Stimulated activated CD4-positive, alpha-beta T cell treated with anti-CD3 and anti-CD28 coated beads, Interleukin-15, amount 100 ng/mL, for 48 hours (primary cell): ENCODE data around the gene CAMKK2.
A peak's percentile ranks its signal among the peaks of the same experiment; 100 is the strongest.
"Not testable (repeated sequence)": the region's sequence is repeated elsewhere in the genome, so short reads cannot be mapped to it uniquely, and the experiment has no call there.

Source experiments
- DNase-seq, 2 donors: peaks; one replicate each; pipeline ENCODE4 v3.0.0-alpha.2; 2020; ENCODE audit warnings: low read depth in 2 of 2

CAMKK2 gene

DNA sequence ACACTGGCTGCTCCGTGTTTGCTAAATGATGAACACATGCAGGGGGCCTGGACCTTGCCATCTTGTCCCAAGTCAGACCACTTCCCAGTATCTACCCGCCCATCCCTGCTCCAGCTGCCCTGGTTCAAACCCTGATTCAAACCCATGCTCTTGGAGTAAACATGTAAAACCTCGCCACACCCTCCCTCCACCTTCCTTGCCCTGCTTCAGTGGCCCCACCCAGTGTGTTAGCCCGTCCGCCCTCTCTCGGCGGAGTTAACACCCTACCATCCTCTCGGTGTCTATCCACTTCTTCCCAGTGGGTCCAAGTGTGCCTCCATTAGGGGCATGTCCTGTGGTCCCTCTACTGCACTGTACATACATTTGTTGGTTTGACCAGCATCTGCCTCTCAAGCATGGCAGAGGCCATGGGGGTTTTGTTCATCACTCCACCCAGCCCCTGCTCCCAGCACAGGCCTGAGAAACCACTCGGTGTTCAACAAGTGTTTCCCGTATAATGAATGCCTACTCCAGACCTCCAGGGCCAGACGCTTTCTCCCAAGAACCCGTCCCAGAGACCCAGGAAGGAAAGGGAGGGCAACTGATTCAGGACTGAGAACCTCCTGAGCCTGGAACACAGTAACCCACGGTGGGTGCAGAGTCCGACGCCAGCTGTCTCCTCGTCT lies 49.5 kb downstream of the CAMKK2 start:
- no peak for DNase-seq

GRCh38 chr12:121245951-121246350 lies 50.6 kb downstream of the CAMKK2 start:
- DNase-seq: no peak

DNA sequence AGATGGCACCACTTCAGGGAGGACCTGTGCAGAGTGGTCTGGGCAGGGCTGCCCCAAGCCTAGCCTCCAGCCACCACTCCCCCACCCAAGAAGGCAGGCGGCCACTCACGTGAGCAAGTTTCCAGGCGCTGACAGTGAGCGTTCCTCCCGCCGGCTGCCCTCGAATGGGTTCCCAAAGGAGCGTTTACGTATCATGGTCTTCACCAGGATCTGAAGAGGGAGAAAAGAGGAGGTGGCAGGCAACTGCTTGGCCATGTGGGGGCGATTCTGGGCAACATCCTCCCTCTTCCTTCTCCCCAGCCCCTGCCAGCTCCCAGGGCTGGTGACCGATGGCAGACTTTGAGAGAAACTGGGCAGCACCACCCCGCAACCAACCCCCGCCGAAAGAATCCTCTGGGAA lies 51.5 kb downstream of the CAMKK2 start:
- DNase-seq: no peak

DNA sequence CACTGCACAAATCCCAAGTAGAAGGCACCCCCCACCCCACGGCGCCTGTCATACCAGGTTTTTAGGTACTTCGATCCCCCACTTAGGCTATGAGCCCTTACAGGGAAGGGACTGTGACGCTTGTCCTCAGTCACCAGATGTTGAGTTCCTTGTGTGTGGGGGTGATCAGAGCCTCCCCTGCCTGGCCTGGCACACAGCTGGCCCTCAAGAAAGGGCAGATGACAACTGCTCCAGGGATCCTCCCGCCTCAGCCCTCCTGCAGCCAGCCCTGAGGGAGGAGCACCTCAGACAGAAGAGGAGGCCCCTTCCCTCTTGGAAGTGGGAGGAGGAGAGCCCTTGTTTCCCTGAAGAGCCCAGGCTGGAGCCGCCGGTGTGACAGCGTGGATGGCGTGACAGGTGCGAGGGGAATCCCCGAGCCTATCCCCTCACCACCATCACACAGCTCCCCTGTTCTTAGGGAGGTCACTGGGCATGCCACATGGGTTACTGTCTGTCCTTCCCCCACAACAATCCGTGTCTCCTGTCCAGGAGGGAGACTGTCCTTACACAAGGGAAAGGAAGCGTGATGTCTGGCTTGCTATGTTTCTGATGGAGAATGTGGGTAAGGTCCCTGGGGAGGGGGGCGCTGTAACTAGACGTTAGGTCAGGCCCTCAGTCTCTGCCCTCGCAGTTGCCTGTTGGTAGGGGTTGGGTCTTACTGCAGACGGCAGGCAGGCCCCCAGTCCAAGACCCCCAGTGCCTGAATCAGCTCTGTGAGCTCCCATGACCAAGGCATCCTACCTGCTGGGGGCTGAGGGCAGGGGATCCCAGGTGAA lies 55.1 kb downstream of the CAMKK2 start:
- DNase-seq: no peak

DNA sequence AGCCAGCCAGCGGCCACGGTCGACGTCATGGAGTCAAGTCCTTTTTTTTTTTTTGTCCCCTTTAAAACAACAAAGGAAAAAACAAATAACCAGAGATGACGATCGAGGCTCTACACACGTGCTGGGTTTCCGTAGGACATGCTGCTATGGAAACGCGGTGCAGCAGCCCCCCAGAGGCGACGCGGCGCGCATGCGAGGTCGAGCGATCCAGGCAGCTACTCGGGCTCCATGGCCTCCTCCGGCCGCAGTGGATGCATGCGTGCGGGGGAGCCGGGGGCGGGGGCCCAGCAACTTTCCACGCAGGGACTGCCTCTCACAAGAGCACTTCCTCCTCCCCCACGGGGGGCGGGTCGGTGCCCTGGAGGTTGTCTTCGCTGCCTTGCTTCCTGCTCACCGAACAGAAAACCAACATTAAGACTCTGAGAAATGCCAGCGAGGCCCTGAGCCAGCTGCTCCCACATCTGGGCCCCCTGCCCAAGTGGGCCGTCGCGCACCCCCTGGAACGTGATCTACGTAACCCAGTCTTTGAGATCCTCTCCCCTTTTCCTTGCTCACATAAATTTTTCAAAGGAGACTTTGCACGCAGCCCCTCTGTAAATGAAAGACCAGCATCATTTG lies 55.9 kb downstream of the CAMKK2 start:
- DNase-seq: peak; percentile 60 to 66

DNA sequence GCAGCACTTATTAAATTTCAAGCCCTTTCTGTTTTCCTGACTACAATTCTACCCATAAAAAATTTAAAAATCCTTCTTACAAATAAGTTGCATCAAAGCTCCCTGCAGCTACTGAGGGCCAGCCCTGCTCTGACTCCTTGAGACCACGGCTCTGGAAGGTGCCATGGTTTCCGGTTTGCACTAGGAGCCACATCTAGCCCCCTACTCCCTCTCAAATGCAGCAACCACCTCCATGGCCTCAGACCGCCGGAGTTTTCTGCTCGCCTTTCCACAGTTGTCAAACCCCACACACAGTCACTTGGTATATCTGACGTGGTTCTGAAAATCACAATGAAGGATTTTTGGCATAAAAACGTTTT lies 56.5 kb downstream of the CAMKK2 start:
- no peak for DNase-seq

DNA sequence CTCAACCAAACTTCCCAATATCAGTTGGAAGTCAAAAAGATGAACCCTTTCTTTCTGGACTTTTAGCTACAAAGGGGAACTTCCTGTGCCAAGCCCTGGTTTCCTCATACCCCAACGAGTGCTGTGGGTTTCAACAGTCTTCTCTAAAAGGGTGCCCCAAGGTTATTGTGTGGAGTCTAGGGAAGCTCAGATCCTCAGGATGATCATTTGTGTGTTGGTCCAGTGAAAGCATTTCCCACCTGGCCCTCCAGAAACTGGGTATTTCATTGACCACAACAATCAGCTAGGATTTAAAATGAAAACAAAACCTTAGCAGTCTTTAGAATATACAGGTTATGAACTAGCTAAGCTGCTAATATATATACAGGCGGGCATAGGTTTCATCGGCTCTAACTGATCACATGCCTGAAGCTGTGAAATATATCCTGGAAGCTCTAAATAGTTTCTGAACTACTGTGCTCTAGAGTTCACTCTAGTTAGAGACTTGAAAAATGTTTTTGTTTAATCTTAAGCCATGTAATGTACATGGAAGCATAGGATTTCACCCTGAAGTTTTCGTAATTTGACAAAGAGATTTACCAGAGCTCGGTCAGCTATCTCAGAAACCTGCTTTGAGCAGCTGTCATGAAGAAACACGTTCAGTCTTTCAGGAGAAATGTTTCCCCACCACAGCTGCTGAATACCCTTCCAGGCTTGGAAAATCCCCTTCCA lies 57.0 kb downstream of the CAMKK2 start:
- no peak for DNase-seq

DNA sequence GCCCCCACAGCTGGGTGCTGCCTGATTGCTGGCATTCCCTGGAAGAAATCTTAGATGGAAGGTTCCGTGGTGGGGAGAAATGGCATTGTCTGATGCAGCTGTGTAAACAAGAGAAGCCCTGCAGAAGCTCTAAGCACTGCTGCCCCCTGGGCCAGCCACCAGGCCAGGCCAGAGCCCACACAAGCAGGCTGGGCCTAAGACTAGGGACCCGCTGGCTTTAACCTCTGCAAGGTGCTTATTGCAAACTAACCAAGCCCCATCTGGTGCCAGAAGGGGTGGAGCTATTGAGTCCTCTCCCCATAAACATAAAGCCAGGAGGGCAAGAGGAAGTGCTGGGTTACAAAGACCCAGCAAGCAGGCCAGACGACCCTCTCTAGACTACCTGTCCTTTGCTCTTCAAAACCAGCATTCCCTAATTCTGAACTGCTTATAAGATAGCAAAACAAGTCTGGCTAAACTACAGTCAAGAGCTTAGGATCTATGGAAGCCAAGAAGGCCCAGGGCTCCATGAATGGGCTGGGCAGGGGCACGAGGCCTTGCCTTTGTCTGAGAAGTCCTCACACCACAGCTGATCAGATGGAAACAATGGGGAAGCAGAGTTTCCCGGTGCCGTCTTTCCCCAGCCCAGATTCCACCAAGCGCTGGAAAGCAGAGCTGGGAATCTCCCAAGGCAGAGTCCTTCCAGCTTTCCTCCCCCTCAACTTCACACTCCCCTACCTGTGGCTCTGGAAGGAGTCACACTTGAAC lies 57.7 kb downstream of the CAMKK2 start:
- no peak for DNase-seq

- DNase-seq: no peak
Observed at GRCh38 chr12:121238086-121238485, 58.4 kb downstream of the CAMKK2 start.

- DNase-seq: no peak
Observed at GRCh38 chr12:121237415-121237814, 59.1 kb downstream of the CAMKK2 start.

DNA sequence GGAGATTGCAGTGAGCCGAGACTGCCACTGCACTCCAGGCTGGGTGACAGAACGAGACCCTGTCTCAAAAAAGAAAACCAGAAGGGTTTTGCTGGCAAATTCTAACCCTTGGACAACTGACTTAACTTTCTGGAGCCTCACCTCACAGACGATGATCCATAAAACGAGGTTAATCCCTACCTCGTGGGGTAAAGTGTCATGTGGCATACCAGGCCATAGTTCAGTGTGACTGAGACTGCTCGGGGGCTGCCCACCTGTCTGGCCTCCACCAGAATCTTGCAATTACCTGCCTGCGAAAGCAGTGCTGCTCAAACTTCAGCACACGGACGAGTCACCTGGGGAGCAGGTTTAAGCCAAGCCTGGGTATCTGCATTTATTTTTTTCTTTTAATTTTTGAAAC lies 59.7 kb downstream of the CAMKK2 start:
- no peak for DNase-seq

DNA sequence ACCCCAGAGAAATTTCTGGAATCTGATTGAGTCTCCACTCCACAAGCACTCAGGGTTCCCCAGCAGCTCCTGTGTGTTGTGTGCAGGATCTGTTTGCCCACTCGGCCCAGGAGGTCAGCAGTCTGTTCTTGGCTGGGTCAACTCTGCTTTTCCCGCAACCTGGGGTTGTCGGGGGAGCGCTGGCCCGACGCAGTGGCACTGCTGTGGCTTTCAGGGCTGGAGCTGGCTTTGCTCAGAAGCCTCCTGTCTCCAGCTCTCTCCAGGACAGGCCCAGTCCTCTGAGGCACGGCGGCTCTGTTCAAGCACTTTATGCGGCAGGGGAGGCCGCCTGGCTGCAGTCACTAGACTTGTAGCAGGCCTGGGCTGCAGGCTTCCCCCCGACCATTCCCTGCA lies 62.9 kb downstream of the CAMKK2 start:
- no peak for DNase-seq

- no peak for DNase-seq
Observed at GRCh38 chr12:121232977-121233627, 63.4 kb downstream of the CAMKK2 start.

DNA sequence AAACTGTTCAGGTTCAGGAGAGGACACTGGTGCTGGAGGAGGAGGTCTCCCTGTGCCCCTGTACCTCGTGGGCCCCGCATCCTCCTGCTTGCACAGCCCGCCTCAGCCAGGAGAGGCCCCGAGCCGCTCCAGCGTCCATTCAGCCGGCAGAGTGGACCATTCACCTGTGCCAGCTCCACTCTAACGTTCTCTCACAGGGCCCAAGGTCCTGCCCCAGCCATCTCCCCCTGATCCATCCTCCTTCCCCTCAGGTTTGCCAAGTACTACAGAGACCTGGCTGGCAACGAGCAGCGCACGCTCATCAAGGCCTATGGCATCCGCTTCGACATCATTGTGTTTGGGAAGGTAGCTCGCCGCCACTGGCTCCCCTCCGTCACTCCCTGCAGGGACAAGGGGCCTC lies 64.3 kb downstream of the CAMKK2 start:
- DNase-seq: no peak

- no peak for DNase-seq
Observed at GRCh38 chr12:121230538-121230907, 66.0 kb downstream of the CAMKK2 start.

GRCh38 chr12:121229826-121230537 lies 66.5 kb downstream of the CAMKK2 start:
- DNase-seq: peak in 1 of 2 donors; percentile 53

DNA sequence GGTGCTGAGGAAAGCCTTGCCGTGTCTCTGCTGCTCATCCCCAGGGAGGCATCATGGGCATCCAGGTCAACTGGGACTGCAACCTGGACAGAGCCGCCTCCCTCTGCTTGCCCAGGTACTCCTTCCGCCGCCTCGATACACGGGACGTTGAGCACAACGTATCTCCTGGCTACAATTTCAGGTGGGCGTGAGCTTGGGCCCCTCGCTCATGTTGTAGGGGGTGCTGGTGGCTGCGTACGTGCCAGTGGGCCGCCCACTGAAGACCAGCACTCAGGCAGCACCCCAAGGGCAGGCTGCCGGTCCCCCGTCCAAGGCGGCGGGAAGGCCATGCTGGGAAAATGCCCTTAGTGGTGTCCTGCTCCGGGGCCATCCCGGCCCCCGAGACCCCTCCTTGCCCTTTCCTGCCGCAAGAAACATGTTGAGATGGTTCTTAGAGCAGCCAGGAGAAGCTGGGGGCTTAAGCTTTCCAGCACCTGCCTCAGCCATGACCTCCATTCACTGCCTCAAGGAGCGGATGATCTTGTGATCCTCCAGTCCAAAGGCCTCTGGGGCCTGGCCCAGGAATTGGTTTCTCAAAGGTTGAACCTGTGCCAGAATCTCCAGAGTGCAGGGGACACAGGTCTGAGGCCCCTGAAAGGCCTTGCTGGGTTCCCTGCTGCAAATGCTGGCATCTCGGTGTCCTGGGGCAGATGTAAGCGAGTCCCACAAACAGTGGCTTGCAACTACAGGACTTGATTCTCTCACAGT lies 67.4 kb downstream of the CAMKK2 start:
- DNase-seq: no peak

DNA sequence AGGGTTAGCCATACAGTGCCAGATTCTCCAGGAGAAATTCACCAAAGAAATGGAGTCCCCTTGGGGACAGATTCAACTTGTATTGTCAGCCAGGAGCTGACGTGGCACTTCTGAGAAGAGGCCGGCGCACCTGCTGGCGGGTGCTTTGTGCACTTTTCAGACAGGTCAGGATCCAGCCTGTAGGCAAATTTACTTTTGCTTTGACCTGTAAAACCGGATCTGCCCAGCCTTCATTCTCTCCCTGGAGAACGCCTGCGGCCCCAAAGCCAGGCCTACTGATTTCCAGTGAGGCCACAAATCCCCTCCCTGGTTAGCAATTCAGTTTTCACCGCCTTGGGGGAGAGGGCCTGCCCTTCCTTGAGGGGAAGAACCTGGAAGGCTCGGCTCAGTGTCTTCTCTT lies 69.2 kb downstream of the CAMKK2 start:
- DNase-seq: no peak

GRCh38 chr12:121226871-121227270 lies 69.6 kb downstream of the CAMKK2 start:
- DNase-seq: not testable (repeated sequence)

DNA sequence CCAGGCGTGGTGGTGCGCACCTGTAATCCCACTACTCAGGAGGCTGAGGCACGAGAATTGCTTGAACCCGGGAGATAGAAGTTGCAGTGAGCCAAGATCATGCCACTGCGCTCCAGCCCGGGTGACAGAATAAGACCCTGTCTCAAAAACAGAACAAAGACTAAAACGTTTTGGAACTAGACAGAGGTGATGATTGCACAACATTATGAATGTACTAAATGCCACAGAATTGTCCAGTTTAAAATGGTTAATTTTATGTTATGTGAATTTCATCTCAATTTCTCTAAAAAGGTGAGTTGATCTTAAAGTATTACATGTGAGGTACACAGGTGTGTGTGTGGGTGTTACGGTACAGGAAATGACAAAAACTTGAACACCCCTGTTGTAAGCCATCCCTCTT lies 70.1 kb downstream of the CAMKK2 start:
- no peak for DNase-seq
